DOHH2 (cell line): ENCODE measurements around the gene ZNF414.

ENCODE experiments used
- H3F3A ChIP-seq: fragments of 200-600 bp; sonication (generic), shearing (Covaris generic); 2 replicates; pipeline ENCODE4 v1.6.0; 2016; ENCODE audit warnings: antibody characterized with exemption, mild to moderate bottlenecking; ENCODE audit not compliant: control insufficient read depth, insufficient read depth
- H3K27ac ChIP-seq: fragments of 200-600 bp; sonication (generic); 2 replicates; pipeline ENCODE4 v1.5.1; 2014; ENCODE audit warnings: low read depth, mild to moderate bottlenecking, low read length, moderate library complexity
- H3K27me3 ChIP-seq: fragments of 200-600 bp; sonication (generic); 2 replicates; pipeline ENCODE4 v1.6.1; 2014; ENCODE audit warnings: mild to moderate bottlenecking, low read length, mixed read lengths; ENCODE audit not compliant: control insufficient read depth
- H3K36me3 ChIP-seq: fragments of 200-600 bp; sonication (generic); 2 replicates; pipeline ENCODE4 v1.6.1; 2014; ENCODE audit warnings: mild to moderate bottlenecking, low read length, moderate library complexity, mixed read lengths; ENCODE audit not compliant: control insufficient read depth
- H3K4me1 ChIP-seq: fragments of 200-600 bp; sonication (generic); 2 replicates; pipeline ENCODE4 v1.6.1; 2014; ENCODE audit warnings: mild to moderate bottlenecking, low read length, mixed read lengths; ENCODE audit not compliant: control insufficient read depth
- H3K4me2 ChIP-seq: fragments of 200-600 bp; sonication (generic); 2 replicates; pipeline ENCODE4 v1.6.0; 2014; ENCODE audit warnings: mild to moderate bottlenecking, low read length, moderate library complexity
- H3K4me3 ChIP-seq: fragments of 200-600 bp; sonication (generic); 2 replicates; pipeline ENCODE4 v1.5.1; 2014; ENCODE audit warnings: mild to moderate bottlenecking, low read length, mixed read lengths
- H3K79me2 ChIP-seq: fragments of 200-600 bp; sonication (generic); 2 replicates; pipeline ENCODE4 v1.6.1; 2014; ENCODE audit warnings: mild to moderate bottlenecking, low read length, mixed read lengths; ENCODE audit not compliant: control insufficient read depth
- H3K9me2 ChIP-seq: fragments of 200-600 bp; sonication (generic); replicated peaks from 2 replicates; pipeline ENCODE4 v1.6.1; 2014; ENCODE audit warnings: mild to moderate bottlenecking, low read length, mixed read lengths; ENCODE audit not compliant: control insufficient read depth
- H3K9me3 ChIP-seq: fragments of 200-600 bp; sonication (generic); 2 replicates; pipeline ENCODE4 v1.6.1; 2014; ENCODE audit warnings: antibody characterized with exemption, low read length, mixed read lengths; ENCODE audit not compliant: control insufficient read depth, insufficient read depth
- H4K20me1 ChIP-seq: fragments of 200-600 bp; sonication (generic); 2 replicates; pipeline ENCODE4 v1.6.0; 2014; ENCODE audit warnings: low read depth, mild to moderate bottlenecking, antibody characterized with exemption, low read length, moderate library complexity; ENCODE audit not compliant: control insufficient read depth, insufficient read depth
- EZH2phosphoT487 ChIP-seq: fragments of 200-600 bp; sonication (generic); IDR thresholded peaks from 2 replicates; pipeline ENCODE4 v1.6.1; 2017; ENCODE audit warnings: borderline replicate concordance, mild to moderate bottlenecking, antibody characterized with exemption, low read length, moderate library complexity, mixed read lengths
- TF ChIP-seq, protein P1 (sequence below): fragments of 200-600 bp; sonication (generic); IDR thresholded peaks from one replicate; pipeline ENCODE4 v1.5.1; 2014; ENCODE audit warnings: antibody characterized with exemption, mild to moderate bottlenecking, low read depth, low read length; ENCODE audit not compliant: poor library complexity, severe bottlenecking

Gene ZNF414

DNA sequence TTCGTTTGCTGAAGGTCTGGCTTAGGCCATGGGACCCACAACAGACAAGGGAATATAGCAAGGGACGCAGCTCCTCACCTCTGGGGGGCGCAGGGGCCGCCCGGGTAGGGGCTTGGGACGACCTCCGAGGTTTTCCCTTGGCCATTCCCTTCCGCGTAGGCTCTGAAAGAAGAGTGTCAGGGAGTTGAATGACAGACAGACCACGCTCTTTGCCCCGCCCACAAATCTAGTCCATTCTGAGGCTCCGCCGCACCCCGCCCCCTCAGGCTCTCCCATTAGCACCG is 11.4 kb upstream of the ZNF414 start:
- no peak for TF ChIP-seq EZH2phosphoT487
- TF ChIP-seq, protein P1, sequence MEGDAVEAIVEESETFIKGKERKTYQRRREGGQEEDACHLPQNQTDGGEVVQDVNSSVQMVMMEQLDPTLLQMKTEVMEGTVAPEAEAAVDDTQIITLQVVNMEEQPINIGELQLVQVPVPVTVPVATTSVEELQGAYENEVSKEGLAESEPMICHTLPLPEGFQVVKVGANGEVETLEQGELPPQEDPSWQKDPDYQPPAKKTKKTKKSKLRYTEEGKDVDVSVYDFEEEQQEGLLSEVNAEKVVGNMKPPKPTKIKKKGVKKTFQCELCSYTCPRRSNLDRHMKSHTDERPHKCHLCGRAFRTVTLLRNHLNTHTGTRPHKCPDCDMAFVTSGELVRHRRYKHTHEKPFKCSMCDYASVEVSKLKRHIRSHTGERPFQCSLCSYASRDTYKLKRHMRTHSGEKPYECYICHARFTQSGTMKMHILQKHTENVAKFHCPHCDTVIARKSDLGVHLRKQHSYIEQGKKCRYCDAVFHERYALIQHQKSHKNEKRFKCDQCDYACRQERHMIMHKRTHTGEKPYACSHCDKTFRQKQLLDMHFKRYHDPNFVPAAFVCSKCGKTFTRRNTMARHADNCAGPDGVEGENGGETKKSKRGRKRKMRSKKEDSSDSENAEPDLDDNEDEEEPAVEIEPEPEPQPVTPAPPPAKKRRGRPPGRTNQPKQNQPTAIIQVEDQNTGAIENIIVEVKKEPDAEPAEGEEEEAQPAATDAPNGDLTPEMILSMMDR = peak; percentile 11
- H3K36me3 ChIP-seq = no peaks in the 10 kb centered on the region
- no peak overlapping the region for H3K27ac ChIP-seq
- no peaks in the 10 kb centered on the region for H3K27me3 ChIP-seq
- H3K4me2 ChIP-seq = no peak overlapping the region
- H3F3A ChIP-seq = no peaks in the 10 kb centered on the region
- H3K4me1 ChIP-seq = no peaks in the 10 kb centered on the region
- H3K9me2 ChIP-seq = no peaks in the 10 kb centered on the region
- H3K9me3 ChIP-seq = no peaks in the 10 kb centered on the region
- no peak overlapping the region for H3K4me3 ChIP-seq
- no peaks in the 10 kb centered on the region for H4K20me1 ChIP-seq
- H3K79me2 ChIP-seq = no peaks in the 10 kb centered on the region

DNA sequence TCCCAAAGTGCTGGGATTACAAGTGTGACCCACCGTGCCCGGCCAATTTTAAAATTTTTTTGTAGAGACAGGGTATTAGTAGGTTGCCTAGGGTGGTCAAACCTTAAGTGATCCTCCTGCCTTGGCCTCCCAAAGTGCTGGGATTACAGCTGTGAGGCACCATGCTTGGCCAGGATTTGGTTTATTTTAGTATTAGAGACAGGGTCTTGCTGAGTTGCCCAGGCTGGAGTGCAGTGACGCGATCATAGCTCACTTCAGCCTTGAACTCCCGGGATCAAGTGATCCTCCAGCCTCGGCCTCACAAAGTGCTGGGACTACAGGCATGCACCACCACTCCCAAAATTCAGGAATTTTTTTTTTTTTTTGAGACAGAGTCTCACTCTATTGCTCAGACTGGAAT is 5.4 kb upstream of the ZNF414 start:
- Histone ChIP-seq H3K4me3 (no peak overlapping the region), H3K9me3 (no peaks in the 10 kb centered on the region), H3K4me1 (peaks cover 12% of the 10 kb centered on the region), H3K9me2 (no peaks in the 10 kb centered on the region), H3F3A (no peaks in the 10 kb centered on the region), H3K27ac (no peak overlapping the region), H4K20me1 (no peaks in the 10 kb centered on the region), H3K79me2 (no peaks in the 10 kb centered on the region), H3K27me3 (no peaks in the 10 kb centered on the region), H3K36me3 (no peaks in the 10 kb centered on the region), H3K4me2 (no peak overlapping the region)
- no peak for TF ChIP-seq EZH2phosphoT487
- TF ChIP-seq, protein P1 = no peak

DNA sequence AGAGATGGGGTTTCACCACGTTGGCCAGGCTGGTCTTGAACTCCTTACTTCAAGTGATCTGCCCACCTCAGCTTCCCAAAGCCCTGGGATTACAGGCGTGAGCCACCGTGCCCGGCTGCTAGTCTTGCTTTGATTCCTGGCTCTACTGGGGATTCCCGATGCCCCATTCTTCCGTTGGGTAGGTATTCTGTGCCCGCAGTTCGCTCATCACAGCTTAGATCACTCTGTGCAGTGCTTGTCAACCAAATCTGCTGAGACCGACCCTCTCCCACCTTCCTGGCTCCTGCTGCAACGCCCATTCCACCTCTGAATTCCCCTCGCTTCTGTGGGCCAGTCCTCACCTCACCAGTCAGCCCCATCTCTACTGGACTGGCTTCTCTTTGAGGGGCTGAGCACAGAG is 4.6 kb upstream of the ZNF414 start:
- H3K36me3 ChIP-seq = no peaks in the 10 kb centered on the region
- no peak overlapping the region for H3K27ac ChIP-seq
- H3K4me1 ChIP-seq = peaks cover 13% of the 10 kb centered on the region
- H4K20me1 ChIP-seq = no peaks in the 10 kb centered on the region
- no peaks in the 10 kb centered on the region for H3K27me3 ChIP-seq
- no peaks in the 10 kb centered on the region for H3K9me2 ChIP-seq
- no peaks in the 10 kb centered on the region for H3K9me3 ChIP-seq
- no peak overlapping the region for H3K4me3 ChIP-seq
- no peaks in the 10 kb centered on the region for H3F3A ChIP-seq
- no peak for TF ChIP-seq EZH2phosphoT487
- TF ChIP-seq, protein P1 = no peak
- H3K79me2 ChIP-seq = no peaks in the 10 kb centered on the region
- no peak overlapping the region for H3K4me2 ChIP-seq
